ENCODE results near the gene FAM181A. TPM values are rescaled to one million over a fixed set of nuclear protein-coding genes. Genes with fewer than 3 reads are reported as not detected.

The FAM181A gene
- total and polyA plus RNA-seq, 7 donors = not detected

GRCh38 chr14:93977790-93978581, 50.8 kb downstream of the FAM181A start:
- TF ChIP-seq EP300 (IDR thresholded peaks at IDR 0.05) (no peak), POLR2A (IDR thresholded peaks at IDR 0.05) (no peak), CTCF (IDR thresholded peaks at IDR 0.05) (no peak), POLR2AphosphoS5 (IDR thresholded peaks at IDR 0.05) (no peak)
- peak overlapping the region; percentile 86 to 93 (median 90) for H3K27ac ChIP-seq
- intact Hi-C loops (cut with DNase I) = no loop called here
- no peak for DNase-seq
- H3K9me3 ChIP-seq = no peaks in the 10 kb centered on the region
- H3K4me3 ChIP-seq = no peak overlapping the region
- H3K36me3 ChIP-seq = no peaks in the 10 kb centered on the region
- no peaks in the 10 kb centered on the region for H3K27me3 ChIP-seq
- 63 to 77% methylated on average over 11 of the region's 11 CpGs for WGBS, 2 donors
- H3K4me1 ChIP-seq = peaks cover 0 to 73% (median 53%) of the 10 kb centered on the region in 4 donors

- H3K4me3 ChIP-seq = no peak overlapping the region
- peaks cover 0 to 71% (median 48%) of the 10 kb centered on the region in 4 donors for H3K4me1 ChIP-seq
- no peak for DNase-seq
- intact Hi-C loops (cut with DNase I) = no loop called here
- no peaks in the 10 kb centered on the region for H3K36me3 ChIP-seq
- H3K27me3 ChIP-seq = no peaks in the 10 kb centered on the region
- H3K9me3 ChIP-seq = no peaks in the 10 kb centered on the region
- peak overlapping the region; percentile 86 to 93 (median 90) for H3K27ac ChIP-seq
- TF ChIP-seq EP300 (IDR thresholded peaks at IDR 0.05) = no peak
- no peak for TF ChIP-seq CTCF (IDR thresholded peaks at IDR 0.05)
- no peak for TF ChIP-seq POLR2AphosphoS5 (IDR thresholded peaks at IDR 0.05)
- no peak for TF ChIP-seq POLR2A (IDR thresholded peaks at IDR 0.05)
- 69 to 81% methylated on average over 4 of the region's 4 CpGs for WGBS, 2 donors
Observed at GRCh38 chr14:93978735-93979134, 51.6 kb downstream of the FAM181A start.

Small RNAs within 50 kb of the gene (small RNA-seq; reads per million reads assigned to genes)
- 0 to 0.22 (median 0) reads per million in 3 donors for gene MIR4506

Other genes starting within 250 kb of the FAM181A start
- gene PRIMA1, start 138.9 kb upstream of the FAM181A start, total RNA-seq = 10 to 100 TPM in 3 of 4 donors, 1 to 10 TPM in 1; 5.3 to 21.9 (median 12.8) TPM
- 1 to 10 TPM in 2 of 3 donors, under 1 TPM in 1; 0.23 to 7.6 (median 1.8) TPM for gene PRIMA1, start 138.9 kb upstream of the FAM181A start, polyA plus RNA-seq
- 100 to 1,000 TPM; 117 to 178 (median 139) TPM for gene ASB2, start 49.2 kb downstream of the FAM181A start, total RNA-seq
- 1 to 10 TPM; 1.2 to 10.0 (median 4.2) TPM for gene ASB2, start 49.2 kb downstream of the FAM181A start, polyA plus RNA-seq
- gene CCDC197, start 70.0 kb downstream of the FAM181A start, total RNA-seq = not detected
- gene CCDC197, start 70.0 kb downstream of the FAM181A start, polyA plus RNA-seq = not detected
- under 1 TPM; 0.14 to 0.71 (median 0.52) TPM for gene OTUB2, start 99.0 kb downstream of the FAM181A start, total RNA-seq
- 1 to 10 TPM in 2 of 3 donors, under 1 TPM in 1; 0.60 to 2.3 (median 2.0) TPM for gene OTUB2, start 99.0 kb downstream of the FAM181A start, polyA plus RNA-seq
- 100 to 1,000 TPM; 109 to 147 (median 133) TPM for gene DDX24, start 153.9 kb downstream of the FAM181A start, total RNA-seq
- 10 to 100 TPM; 42.5 to 63.5 (median 43.2) TPM for gene DDX24, start 153.9 kb downstream of the FAM181A start, polyA plus RNA-seq
- gene IFI27L1, start 154.0 kb downstream of the FAM181A start, total RNA-seq = 1 to 10 TPM; 6.7 to 8.6 (median 7.7) TPM
- 10 to 100 TPM; 25.1 to 49.5 (median 30.6) TPM for gene IFI27L1, start 154.0 kb downstream of the FAM181A start, polyA plus RNA-seq
- gene IFI27, start 183.4 kb downstream of the FAM181A start, total RNA-seq = 100 to 1,000 TPM in 2 of 4 donors, 10 to 100 TPM in 2; 25.2 to 183 (median 98.3) TPM
- 1,000 to 10,000 TPM; 1,595 to 3,562 (median 2,792) TPM for gene IFI27, start 183.4 kb downstream of the FAM181A start, polyA plus RNA-seq
- 100 to 1,000 TPM in 2 of 4 donors, 10 to 100 TPM in 2; 47.9 to 145 (median 91.7) TPM for gene IFI27L2, start 202.3 kb downstream of the FAM181A start, total RNA-seq
- gene IFI27L2, start 202.3 kb downstream of the FAM181A start, polyA plus RNA-seq = 100 to 1,000 TPM in 1 of 3 donors, 10 to 100 TPM in 2; 63.1 to 126 (median 84.7) TPM
- gene PPP4R4, start 247.0 kb downstream of the FAM181A start, total RNA-seq = 1 to 10 TPM in 1 of 4 donors, under 1 TPM in 3; 0.27 to 3.0 (median 0.69) TPM
- under 1 TPM in 2 of 3 donors, not detected in 1; 0.07 to 0.60 TPM for gene PPP4R4, start 247.0 kb downstream of the FAM181A start, polyA plus RNA-seq

Data from sigmoid colon (tissue), 7 donors.